ENCODE measurements around the gene CREB5.
"Not testable (repeated sequence)": the region's sequence is repeated elsewhere in the genome, so short reads cannot be mapped to it uniquely, and the experiment has no call there.

Gene CREB5

DNA sequence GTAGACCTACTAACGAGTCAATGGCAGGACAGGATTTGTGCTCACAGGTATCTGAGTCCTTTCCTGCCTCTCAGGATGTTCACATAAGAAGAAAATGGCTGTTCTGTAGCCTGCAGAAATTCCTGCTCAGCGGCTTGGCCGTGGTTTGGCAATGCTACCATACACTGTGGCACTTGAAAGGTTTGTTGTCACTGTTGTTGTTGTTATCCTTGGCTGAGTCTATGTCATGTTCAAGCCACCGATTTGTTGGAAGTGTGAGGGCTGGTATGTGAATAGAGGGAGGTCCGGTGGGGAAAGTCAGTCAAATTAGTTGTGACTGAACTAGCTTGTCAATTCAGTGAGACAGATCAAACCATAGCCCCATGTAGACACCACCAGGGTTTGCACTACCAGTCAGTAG is 345.9 kb downstream of the CREB5 start:
- DNase-seq = no peak

DNA sequence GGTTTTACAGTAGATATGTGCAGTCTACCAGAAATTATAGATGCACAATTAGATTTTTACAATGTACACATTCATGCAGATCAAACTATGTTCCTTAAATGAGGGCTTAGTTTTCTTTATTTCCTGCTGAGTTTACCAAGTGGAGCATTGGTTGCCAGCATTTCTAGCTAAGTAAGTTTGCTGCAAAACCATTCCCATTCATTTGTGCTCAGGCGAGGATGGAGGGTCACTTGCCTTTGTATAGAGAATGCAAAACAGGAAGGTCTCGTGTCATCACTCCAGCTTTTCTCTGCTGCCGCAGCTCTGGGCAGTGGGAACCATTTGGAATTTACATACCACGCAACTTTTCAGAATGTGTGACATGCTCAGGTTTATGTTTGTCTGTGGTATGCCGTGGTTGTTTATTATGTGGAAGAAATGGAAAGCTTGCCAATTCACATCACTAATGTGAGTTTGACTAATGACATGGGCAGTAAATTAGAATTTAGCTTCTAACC is 347.2 kb downstream of the CREB5 start:
- DNase-seq = no peak

DNA sequence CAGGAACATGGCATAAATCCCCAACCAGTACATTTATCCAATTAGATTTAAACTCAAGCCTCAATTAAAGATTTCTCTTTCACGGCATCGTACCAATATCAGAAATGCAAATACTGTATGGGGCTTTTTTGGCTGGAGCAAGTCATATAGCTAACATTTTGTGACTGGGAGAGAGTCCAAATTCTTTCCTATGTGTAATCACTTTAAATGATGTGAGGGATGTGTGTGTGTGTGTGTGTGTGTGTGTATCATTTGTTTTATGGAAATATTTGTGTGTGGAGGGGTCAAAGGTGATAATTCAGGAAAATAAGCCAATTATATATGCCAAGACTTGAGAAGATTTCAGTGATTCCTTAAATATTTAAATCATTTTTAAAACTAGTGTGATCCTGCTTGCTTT is 349.2 kb downstream of the CREB5 start:
- no peak for DNase-seq

DNA sequence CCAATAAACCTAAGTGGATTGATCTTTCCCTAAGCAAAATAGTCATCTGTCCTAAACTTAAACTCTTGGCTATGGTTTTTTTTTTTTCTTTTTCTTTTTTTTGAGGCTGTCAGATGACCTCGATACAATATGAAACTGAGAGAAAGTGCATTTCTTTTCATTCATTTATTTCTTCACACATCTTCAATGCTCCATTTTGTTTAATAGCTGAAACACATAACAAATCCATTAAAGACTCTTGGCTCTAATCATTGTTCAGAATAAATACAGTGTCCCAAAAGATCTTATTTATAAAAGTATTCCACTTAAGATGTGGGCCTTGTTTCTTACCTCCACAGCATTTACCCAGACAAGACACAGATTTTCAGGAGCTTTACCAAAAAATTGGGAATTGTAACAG is 350.3 kb downstream of the CREB5 start:
- DNase-seq = no peak

DNA sequence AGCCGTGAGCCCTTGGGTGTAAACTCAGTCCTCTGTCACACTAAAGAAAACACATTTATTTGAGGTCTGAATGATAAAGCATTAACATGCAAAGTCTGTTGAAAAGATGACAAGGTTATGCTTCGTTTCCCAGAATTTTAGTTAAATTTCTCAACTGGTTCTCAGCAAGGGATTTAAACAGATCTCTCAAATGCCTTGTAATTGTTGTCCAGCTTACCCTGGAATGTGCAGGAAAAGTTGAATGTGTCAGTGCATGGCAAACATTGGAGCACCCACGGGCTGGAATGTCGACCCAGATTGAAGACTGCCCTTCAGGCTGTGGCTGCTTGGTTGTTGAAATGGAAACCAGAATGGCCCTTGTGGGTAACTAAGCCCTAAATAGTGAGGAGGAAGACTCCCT is 354.0 kb downstream of the CREB5 start:
- no peak for DNase-seq

DNA sequence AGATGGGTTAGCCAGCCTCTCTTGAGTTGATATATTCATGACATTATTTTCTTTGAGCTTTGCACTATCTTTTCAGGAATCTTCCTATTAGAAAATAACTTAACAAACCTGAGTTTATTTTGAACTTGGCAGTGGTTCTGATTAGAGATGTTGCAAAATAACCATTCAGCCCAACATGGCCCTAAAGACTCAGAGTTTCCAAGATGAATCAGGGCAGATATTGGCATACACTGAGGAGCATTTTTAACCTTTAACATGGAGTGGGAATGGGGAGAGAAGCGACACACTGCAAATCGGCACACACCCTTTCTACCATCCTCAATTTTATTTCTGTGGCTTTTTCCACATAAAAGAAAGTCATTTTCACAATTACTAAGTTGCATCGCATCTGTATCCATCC is 355.0 kb downstream of the CREB5 start:
- no peak for DNase-seq

DNA sequence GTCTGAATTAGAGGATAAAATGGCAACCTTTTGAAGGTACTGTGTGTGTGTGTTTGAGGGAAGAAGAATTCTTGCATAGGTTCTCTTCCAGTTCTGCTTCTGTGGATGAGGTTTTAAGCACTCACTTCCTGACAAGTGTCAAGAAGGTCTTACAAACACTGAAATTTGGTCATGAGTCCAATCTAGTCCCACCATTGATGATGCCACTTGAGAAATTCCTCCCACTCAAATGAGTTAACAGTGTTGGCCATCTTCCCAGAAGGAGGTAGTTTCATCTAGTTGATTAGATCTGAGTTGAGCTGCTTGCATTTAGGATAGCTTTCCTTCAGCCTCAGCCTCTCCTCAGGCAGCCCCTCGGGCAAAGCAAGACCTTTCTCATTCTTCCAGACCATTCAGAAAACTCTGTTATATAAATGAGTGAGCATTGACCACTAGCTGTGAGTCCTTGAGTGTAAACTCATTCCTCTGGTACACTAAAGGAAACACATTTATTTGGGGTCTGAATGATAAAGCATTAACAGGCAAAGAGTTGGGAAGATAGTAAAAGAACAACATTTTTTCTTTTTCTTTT is 356.3 kb downstream of the CREB5 start:
- DNase-seq = no peak

DNA sequence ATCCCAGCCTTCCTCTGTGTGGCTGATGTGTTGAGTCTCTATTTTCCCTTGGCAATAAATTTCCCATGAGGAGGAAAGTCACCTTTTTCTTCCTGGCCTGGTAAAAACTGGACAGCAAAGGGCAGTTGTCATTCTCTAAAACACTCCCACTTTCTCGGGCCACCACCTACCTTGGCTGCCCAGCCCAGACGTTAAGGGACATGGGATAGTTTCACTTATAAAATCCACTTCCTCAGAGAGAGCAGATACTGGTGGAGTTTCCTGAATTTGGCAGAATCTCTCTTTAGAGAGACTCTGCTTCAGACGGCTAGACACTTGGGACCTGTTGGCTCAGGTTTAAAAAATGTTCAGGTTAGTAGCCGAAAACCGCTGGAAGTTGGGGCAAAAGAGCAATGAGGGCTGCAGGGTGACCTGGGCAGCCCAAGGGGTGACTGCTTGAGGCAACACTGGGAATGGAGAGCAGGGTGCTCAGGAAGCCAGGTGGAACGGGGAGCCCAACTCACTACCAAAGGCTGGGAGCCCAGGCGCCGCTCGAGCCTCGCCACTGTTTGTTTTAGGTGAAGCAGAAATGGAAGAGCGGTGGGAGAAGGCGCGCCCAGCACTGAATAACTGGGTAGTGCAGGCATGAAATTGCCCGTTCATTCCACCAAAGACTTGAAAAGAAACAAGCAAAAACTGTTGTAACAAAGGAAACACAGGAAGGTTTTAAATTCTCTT is 359.7 kb downstream of the CREB5 start:
- no peak for DNase-seq

DNA sequence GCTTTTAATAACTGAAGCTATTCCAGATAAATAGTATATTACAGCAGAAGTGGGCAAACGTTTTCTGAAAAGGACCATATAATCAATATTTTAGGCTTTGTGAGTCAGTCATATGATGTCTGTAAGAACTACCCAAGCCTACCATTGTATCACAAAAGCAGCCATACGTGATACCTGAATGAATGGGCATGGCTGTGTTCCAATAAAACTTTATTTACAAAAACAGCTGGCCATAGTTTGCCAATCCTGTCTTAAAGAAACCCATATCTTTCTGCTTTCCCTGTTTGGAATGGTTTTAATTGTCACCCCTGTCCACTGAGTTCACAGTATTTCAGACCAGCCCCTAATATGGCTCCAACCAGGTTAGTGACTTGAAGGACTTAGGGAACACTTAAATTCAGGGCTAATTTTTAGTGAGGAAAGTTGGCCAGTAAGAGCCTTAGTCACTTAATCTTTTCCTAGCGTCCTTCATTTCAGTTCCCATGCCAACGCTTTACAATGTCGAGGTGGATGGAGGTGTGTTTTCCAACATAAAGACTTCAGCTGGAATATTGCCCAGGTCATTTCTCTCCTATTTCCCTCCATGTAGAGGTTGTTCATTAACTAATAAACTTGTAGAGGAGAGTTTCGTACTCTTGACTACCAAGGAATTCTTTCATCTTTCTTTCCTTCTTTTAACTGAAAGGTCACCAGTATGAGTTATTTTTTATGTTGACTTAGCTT is 361.3 kb downstream of the CREB5 start:
- DNase-seq = no peak

DNA sequence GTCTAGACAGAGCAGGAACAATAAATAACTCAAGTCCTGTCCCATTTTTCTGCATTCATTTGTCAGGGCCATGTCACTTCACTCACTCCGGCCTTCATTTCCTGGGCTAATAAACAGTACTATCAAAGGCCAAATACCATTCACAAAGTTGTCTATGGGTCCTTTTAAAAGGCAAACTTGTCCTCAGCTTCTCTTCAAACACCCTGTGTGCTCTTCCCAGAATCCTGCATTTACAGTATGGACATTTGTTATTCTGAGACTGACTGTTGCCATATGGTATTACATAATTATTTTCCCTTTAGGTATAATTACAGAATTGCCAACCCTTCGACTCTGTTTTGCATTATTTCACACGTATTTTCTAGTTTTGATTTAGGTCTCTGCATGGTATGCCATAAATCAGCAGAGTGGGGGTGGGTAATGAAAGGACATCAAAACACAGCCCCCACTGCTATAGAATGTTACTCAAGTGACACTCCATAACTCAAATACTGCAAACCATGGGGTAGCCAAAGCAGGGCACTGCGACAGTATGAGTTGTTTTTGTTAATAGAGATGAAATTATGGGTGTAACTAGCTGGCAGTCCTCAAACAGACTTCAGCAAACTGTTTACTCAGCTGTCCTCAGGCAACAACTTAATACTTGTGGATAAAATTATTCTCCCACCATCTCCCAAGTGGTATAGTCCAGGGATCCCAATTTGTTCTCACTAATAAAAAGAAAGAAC is 362.1 kb downstream of the CREB5 start:
- DNase-seq = no peak

DNA sequence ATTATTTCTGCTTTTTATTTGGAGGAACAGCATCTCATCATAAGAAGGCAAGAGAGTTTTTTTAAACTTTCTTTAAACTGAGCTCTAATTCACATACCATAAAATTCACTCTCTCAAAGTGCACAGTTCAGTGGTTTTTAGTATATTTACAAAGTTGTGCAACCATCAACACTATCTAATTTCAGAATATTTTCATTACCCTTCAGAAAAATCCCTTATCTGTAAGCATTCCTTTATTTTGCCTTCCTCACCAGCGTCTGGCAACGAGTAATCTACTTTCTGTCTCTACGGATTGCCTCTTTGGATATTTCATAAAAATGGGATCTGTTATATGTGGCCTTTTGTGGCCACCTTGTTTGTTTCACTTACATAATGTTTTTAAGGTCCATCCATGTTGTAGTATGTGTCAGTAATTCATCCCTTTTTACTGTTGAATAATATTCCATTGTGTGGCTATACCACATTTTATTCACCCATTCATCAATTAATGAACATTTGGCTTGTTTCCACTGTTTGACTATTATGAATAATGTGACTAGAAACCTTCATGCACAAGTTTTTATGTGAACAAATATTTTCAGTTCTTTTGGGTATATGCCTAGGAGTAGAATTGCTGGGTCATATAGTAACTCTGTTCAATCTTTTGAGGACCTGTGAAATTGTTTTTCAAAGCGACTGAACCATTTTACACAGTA is 364.3 kb downstream of the CREB5 start:
- no peak for DNase-seq

DNA sequence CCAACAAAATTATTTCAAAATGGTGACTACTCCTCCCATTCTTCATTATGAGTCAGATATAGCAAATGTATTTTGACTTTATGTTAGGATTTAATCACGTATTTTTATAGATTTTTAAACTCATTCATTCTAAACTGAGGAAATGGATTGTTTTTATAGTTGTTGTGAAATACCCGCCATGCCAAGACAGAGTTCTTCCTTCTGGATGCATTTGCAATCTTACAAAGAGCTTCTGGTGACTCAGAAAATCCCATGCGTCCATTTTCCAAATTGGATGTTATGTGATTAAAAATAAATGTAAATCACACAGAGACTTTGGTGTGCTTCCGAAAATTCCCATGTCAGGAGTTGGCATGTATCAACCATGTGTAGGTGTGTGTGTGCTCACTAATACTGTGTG is 366.5 kb downstream of the CREB5 start:
- DNase-seq = no peak

DNA sequence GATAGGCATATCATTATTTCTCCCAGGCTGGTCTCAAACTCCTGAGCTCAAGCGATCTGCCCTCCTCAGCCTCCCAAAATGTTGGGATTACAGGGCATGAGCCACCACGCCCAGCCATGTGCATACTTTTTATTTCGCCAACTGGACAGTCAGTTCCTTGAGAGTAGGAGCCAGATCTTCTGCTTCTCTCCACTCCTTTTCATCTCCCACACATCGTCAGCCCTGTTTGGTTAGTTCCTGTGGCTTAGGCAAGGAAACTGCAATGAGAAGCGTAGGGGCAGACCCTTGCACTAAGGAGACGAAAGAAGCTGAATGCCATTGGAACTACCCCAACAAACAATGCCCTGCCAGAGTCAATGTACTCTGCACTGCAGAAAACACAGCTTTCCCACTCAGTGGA is 367.6 kb downstream of the CREB5 start:
- no peak for DNase-seq

DNA sequence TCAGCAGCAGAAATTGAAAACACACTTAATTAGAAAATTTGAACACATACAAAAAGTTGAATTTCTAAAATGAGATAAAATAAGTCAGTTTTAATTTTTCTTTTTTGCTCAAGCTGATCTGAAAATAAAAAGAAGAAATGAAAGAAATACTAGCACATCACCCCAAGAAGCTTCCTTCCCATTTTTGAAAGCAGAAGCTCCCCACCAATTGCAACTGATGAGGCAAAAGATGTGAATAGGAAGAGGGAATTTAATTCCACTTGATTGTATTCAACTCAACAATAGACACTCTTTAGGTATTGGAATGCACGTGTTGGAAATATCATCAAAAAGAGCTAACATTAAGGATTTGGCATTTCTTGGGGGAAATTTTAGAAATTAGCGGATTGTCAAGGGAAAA is 370.0 kb downstream of the CREB5 start:
- no peak for DNase-seq

DNA sequence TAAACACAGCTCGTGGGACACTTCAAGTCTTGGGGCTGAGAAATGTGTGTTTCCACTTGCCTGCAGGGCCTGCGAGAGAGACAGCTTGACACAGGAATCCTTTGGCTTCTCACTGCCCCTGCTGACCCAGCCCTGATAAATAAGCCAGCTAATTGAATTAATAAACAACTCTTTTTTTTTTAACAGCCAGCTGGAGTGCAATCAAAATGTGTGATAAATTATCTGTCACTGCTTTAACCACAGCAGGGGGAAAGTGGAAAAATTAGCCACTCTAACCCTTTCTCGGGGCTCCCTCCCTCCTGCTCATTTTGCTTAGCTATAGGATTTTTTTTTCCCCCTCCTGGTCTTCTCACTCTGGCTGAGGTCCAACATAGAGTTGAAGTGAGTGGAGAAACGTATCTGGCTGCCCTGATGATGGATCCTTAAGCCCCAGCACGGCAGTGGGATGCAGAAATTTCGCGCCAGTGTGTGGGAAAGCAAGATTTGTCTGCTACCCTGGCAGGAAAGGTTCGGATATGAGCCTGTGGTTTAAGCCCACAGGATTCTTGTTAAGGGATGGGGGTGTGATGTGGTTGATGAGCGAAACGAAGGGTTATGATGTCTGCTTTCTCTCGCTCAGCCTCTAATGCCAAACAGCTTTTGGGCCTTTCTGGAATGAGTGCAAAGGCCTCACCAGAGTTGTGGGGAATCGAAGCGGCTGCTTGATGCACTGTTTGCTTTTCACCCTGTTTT is 372.0 kb downstream of the CREB5 start:
- DNase-seq = no peak

DNA sequence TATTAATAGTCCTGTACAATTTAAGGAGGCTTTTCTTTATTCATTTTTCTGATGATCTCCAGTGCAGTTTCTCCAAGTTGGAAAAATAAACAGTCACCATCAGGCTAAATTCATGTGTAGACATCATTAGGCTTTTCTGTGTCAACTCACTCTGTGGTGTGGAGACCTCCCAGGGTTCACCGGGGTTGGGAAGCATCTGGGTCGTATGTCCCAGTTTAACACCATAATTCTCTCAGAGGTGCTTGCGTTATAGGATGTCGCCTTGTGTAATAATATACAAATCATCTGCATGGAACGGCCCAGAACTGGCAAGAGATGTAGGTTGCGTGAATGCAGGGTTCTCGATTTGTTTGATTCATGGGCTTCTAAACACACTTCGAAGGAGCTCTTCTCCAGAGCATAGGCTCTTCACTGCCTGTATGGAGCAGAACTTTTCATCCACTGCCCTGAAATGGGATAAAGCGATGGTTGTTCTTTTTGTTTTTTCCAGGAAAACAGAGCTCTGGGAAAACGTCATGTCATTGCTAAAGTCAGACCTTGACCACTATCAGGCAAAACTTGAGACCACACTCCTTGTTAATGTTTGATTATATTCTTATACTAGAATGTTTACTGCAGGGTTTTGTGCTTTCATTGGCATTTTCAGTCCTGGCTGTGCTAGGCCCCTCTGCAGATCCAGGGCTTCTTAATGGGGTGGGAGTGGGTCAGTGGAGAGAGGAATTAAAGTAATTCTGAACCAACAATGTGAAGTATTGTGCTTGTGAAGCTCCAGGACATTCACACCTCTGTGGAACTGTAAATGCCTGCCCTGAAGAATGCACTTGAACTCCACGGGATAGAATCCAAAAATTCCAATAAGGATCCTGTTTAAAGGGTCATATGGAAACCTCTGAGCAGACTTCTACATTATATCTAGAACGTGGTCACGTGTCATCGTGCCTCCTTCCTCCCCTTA is 373.0 kb downstream of the CREB5 start:
- DNase-seq = no peak

DNA sequence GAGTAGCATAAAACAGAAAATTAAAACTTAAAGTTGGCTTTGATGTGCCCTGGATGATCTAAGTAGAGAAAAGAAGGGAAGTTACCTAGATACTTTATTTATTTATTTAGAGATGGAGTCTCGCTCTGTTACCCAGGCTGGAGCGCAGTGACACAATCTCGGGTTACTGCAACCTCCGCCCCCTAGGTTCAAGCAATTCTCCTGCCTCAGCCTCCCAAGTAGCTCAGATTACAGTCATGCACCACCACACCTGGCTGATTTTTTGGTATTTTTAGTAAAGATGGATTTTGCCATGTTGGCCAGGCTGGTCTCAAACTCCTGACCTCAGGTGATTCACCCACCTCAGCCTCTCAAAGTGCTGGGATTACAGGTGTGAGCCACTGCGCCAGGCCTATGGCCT is 373.8 kb downstream of the CREB5 start:
- not testable (repeated sequence) for DNase-seq

DNA sequence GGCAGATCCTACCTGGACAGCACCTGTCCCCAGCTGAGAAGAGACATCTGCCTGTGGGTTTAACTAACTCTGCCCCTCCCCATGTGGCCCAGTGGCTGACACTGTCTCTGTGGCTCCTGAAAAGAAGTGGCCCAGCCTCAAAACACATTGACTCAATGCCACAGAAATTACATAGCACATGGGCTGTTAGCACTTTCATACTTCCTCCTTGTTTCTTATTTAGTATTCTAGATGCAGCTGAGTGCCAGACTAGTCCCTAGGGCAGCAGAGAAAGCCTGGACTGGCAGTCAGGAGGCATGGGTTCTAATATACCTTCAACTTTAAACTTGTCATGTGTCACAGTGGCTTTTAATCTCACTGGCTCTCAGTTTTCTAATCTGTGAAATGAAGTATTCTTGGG is 374.8 kb downstream of the CREB5 start:
- no peak for DNase-seq

DNA sequence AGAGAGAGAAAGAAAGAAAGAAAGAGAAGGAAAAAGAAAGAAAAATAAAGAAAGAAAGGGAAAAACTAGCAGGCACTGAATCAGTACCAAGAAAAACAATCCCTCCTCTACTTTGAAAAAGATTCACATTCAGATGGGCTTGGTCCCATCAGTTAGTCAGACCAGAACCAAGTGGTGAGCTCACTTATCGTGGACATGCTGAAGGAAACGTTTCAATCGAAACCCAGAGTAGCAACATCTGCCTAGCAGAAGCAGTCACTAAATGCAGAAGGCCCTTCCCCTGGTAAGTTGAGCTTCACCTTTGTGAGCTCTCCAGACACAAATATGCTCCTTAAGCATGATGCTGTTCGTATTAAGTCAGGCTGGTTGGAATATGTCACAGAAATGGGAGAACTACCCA is 378.1 kb downstream of the CREB5 start:
- no peak for DNase-seq

DNA sequence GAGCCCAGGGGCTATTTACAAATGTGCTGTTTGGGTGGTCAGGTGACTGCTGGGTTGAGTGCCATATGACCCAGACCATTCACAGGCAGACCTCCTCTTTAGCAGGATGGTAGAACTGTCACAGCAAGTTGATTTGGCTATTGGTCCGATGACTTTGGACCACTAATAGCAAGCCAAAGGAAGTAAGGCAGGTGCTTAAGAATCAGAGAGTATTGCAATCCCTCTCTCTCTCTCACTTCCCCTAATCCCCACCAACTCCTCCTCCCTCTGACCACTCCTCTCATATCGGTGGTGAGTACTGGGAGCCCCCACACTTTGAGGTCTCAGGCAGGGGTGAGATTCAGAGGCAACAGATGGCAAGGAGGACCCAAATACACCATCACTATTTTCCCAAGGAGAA is 380.5 kb downstream of the CREB5 start:
- no peak for DNase-seq
